Measurements from ENCODE around the gene SLC41A3.

GRCh38 chr3:126008219-126008618 lies 75.7 kb downstream of the SLC41A3 start:
- TF ChIP-seq CTCF (IDR thresholded peaks at IDR 0.05; ENCODE audit: low read length) (no peak), EZH2phosphoT487 (IDR thresholded peaks at IDR 0.05; ENCODE audit: low read length) (no peak), EZH2 (optimal IDR thresholded peaks at IDR 0.05; ENCODE audit: low read depth, low read length) (no peak)
